CD4-positive, alpha-beta T cell (primary cell): Measurements from ENCODE around the gene TOMM5. TPM values are rescaled to one million over a fixed set of nuclear protein-coding genes. Genes with fewer than 3 reads are reported as not detected.

ENCODE experiments used
- ATAC-seq: fragments of 200-7000 bp; cut with Tn5 transposase; one replicate; pipeline ENCODE4 v1.10.0; 2022; ENCODE audit warnings: mild to moderate bottlenecking; ENCODE audit not compliant: poor library complexity
- CTCF ChIA-PET: fragments of 350-600 bp; sonication (Branson Sonifier 250); formaldehyde crosslinking; loops from one replicate; lab custom pipeline; 2021; ENCODE audit warnings: antibody characterized with exemption, inconsistent platforms; lab: Charles Lee
- POLR2A ChIA-PET: fragments of 350-600 bp; sonication (Branson Sonifier 250); formaldehyde crosslinking; loops from one replicate; lab custom pipeline; 2021; ENCODE audit warnings: antibody characterized with exemption, inconsistent platforms; lab: Charles Lee
- DNase-seq, 14 experiments: peaks; one replicate each; pipeline ENCODE4 v3.0.0-alpha.2; 2013 to 2020; ENCODE audit warnings: mixed read lengths in 2 of 14
- H3K27ac ChIP-seq, 2 donors: one replicate each; pipeline versions ENCODE4 v1.5.1 to v1.7.0; 2013; ENCODE audit warnings: low read length in 2 of 2, low read depth in 1 of 2, mild to moderate bottlenecking in 1 of 2
- H3K27me3 ChIP-seq, 2 experiments: 1 replicate in 1 of 2; 2 replicates in 1 of 2; pipeline versions ENCODE4 v1.6.1 to v1.7.0; 2013; ENCODE audit warnings: low read length in 2 of 2, control low read depth in 1 of 2, mild to moderate bottlenecking in 1 of 2, moderate library complexity in 1 of 2; ENCODE audit not compliant: insufficient read depth in 2 of 2, control insufficient read depth in 1 of 2
- H3K36me3 ChIP-seq: one replicate; pipeline ENCODE4 v1.6.1; 2013; ENCODE audit warnings: low read length, control low read depth; ENCODE audit not compliant: insufficient read depth
- H3K4me1 ChIP-seq: one replicate; pipeline ENCODE4 v1.6.1; 2013; ENCODE audit warnings: low read length, control low read depth; ENCODE audit not compliant: insufficient read depth
- H3K4me3 ChIP-seq: one replicate; pipeline ENCODE4 v1.5.1; 2013; ENCODE audit warnings: mild to moderate bottlenecking, low read length, moderate library complexity
- H3K9me3 ChIP-seq, 2 experiments: 1 replicate in 1 of 2; 2 replicates in 1 of 2; pipeline versions ENCODE4 v1.6.1 to v1.7.0; 2013; ENCODE audit warnings: low read length in 2 of 2, mild to moderate bottlenecking in 2 of 2, control low read depth in 1 of 2, moderate library complexity in 1 of 2; ENCODE audit not compliant: control insufficient read depth in 1 of 2, insufficient read depth in 1 of 2
- H3K27ac Mint-ChIP-seq: one replicate; pipeline ENCODE4 v1.8.0; 2020; ENCODE audit warnings: mixed read lengths
- H3K27me3 Mint-ChIP-seq: one replicate; pipeline ENCODE4 v1.8.0; 2021; ENCODE audit warnings: mixed read lengths
- H3K36me3 Mint-ChIP-seq: one replicate; pipeline ENCODE4 v1.8.0; 2021; ENCODE audit warnings: low read depth, mixed read lengths
- H3K4me1 Mint-ChIP-seq: one replicate; pipeline ENCODE4 v1.8.0; 2021; ENCODE audit warnings: low read depth, mixed read lengths
- H3K4me3 Mint-ChIP-seq: one replicate; pipeline ENCODE4 v1.8.0; 2020; ENCODE audit warnings: mild to moderate bottlenecking, mixed read lengths
- H3K9me3 Mint-ChIP-seq: one replicate; pipeline ENCODE4 v1.8.0; 2020; ENCODE audit warnings: mixed read lengths
- intact Hi-C, 2 experiments: fragments of 100-400 bp; cut with DNase I in 1 of 2; cut with micrococcal nuclease in 1 of 2; formaldehyde crosslinking; loops; one replicate each; pipeline versions ENCODE4 v1.15.1 to v1.9.0; 2023 to 2025; cut with DNase I, micrococcal nuclease
- total RNA-seq, 174 experiments: library from RNA in 2 of 174; stranded (reverse) in 2 of 174; gene quantifications; one replicate each; pipeline ENCODE4 v1.2.3 and lab custom pipeline; 2021 to 2026
- TF ChIP-seq, protein P1 (sequence below): fragments of 200-600 bp; IDR thresholded peaks from one replicate; pipeline ENCODE4 v1.8.0; 2022; ENCODE audit warnings: antibody characterized with exemption, mild to moderate bottlenecking

Gene TOMM5
- total RNA-seq, 2 experiments from 2014 or later: 31.4 to 35.3 TPM

DNA sequence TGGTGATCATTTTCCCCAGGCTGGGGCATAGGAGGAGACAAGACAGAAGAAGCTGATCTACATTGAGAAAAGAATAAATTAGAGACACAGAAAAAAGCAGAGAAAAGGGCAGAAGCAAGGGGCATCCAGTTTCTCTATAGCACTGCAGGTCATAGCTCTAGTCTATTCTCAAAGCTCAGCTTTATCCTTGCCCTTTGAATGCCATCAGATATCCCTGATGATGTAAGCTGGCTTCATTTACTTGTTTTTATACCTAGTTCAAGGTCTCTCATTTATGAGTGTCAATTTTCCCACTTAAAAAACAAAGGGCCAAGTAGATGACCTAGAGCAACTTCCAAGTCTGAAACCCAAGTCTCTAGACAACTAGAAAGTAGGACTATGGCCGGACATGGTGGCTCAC is 48.9 kb downstream of the TOMM5 start:
- Mint-ChIP-seq H3K27me3 (no peaks in the 10 kb centered on the region), H3K4me3 (no peak overlapping the region), H3K4me1 (no peaks in the 10 kb centered on the region), H3K27ac (no peak overlapping the region), H3K9me3 (no peaks in the 10 kb centered on the region), H3K36me3 (peaks cover 3% of the 10 kb centered on the region)
- no peak overlapping the region for H3K4me3 ChIP-seq
- H3K36me3 ChIP-seq: no peaks in the 10 kb centered on the region
- ChIA-PET POLR2A (no interaction called here), CTCF (no interaction called here)
- H3K27me3 ChIP-seq: no peaks in the 10 kb centered on the region
- H3K27ac ChIP-seq: no peak overlapping the region
- intact Hi-C loops: no loop called here
- ATAC-seq (no peak), DNase-seq (no peak)
- no peaks in the 10 kb centered on the region for H3K9me3 ChIP-seq
- TF ChIP-seq, protein P1, sequence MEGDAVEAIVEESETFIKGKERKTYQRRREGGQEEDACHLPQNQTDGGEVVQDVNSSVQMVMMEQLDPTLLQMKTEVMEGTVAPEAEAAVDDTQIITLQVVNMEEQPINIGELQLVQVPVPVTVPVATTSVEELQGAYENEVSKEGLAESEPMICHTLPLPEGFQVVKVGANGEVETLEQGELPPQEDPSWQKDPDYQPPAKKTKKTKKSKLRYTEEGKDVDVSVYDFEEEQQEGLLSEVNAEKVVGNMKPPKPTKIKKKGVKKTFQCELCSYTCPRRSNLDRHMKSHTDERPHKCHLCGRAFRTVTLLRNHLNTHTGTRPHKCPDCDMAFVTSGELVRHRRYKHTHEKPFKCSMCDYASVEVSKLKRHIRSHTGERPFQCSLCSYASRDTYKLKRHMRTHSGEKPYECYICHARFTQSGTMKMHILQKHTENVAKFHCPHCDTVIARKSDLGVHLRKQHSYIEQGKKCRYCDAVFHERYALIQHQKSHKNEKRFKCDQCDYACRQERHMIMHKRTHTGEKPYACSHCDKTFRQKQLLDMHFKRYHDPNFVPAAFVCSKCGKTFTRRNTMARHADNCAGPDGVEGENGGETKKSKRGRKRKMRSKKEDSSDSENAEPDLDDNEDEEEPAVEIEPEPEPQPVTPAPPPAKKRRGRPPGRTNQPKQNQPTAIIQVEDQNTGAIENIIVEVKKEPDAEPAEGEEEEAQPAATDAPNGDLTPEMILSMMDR: no peak
- no peaks in the 10 kb centered on the region for H3K4me1 ChIP-seq

DNA sequence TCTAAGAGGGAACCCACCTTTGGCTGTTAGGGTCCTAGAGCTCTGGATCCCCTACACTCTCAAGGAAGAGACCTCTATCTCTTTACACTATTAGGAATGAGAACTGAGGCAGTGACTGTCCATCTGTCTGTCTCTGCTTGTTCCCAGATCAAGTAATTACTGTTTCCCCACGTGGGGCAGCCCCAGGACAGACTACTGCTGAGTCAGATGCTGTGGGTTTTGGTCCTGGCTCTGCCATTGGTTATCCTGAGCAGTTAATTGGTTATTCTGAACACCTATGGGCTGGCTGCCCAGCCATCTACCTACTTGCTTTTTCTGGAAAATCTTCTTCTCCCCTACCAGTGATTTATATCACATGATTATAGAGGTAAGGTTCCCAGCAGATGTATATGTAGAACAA is 49.5 kb downstream of the TOMM5 start:
- no peaks in the 10 kb centered on the region for H3K9me3 Mint-ChIP-seq
- Histone ChIP-seq H3K36me3 (no peaks in the 10 kb centered on the region), H3K4me1 (no peaks in the 10 kb centered on the region), H3K4me3 (no peak overlapping the region), H3K27ac (no peak overlapping the region), H3K27me3 (no peaks in the 10 kb centered on the region), H3K9me3 (no peaks in the 10 kb centered on the region)
- no peaks in the 10 kb centered on the region for H3K4me1 Mint-ChIP-seq
- POLR2A ChIA-PET: no interaction called here
- ATAC-seq (no peak), DNase-seq (no peak)
- H3K4me3 Mint-ChIP-seq: no peak overlapping the region
- H3K36me3 Mint-ChIP-seq: peaks cover 3% of the 10 kb centered on the region
- CTCF ChIA-PET: no interaction called here
- H3K27me3 Mint-ChIP-seq: no peaks in the 10 kb centered on the region
- H3K27ac Mint-ChIP-seq: no peak overlapping the region
- intact Hi-C loops: no loop called here
- TF ChIP-seq, protein P1: no peak

DNA sequence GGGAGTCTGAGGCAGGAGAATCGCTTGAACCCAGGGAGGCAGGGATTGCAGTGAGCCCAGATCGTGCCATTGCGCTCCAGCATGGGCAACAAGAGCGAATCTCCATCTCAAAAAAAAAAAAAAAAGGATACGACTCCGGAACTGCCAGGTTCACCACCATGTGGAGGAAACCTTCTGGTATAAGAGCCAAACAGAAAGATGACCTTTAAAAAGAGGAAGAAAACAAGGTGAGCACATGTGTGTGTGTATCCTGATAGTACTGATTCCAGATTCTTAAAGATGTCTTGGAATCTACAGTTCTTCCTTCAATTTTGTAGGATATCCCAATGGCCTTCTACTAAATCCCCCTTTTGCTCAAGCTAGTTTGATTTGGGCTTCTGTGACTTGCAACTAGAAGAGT is 49.9 kb downstream of the TOMM5 start:
- H3K9me3 ChIP-seq: no peaks in the 10 kb centered on the region
- TF ChIP-seq, protein P1: no peak
- POLR2A ChIA-PET: no interaction called here
- intact Hi-C loops: no loop called here
- peaks cover 3% of the 10 kb centered on the region for H3K36me3 Mint-ChIP-seq
- H3K4me1 ChIP-seq: no peaks in the 10 kb centered on the region
- ATAC-seq (no peak), DNase-seq (no peak)
- no peaks in the 10 kb centered on the region for H3K36me3 ChIP-seq
- H3K27me3 ChIP-seq: no peaks in the 10 kb centered on the region
- no peaks in the 10 kb centered on the region for H3K9me3 Mint-ChIP-seq
- no peaks in the 10 kb centered on the region for H3K27me3 Mint-ChIP-seq
- no peak overlapping the region for H3K4me3 ChIP-seq
- H3K4me1 Mint-ChIP-seq: no peaks in the 10 kb centered on the region
- no peak overlapping the region for H3K27ac Mint-ChIP-seq
- CTCF ChIA-PET: no interaction called here
- no peak overlapping the region for H3K27ac ChIP-seq
- no peak overlapping the region for H3K4me3 Mint-ChIP-seq
